Transverse colon (tissue), 4 donors: ENCODE data around the gene MMP13. TPM values are rescaled to one million over a fixed set of nuclear protein-coding genes. Genes with fewer than 3 reads are reported as not detected.

Source experiments
- DNase-seq: peaks from one replicate; pipeline ENCODE4 v3.0.0-alpha.2; 2019
- H3K27ac ChIP-seq, 4 donors: fragments of 200-600 bp; sonication (generic); 2 replicates each; pipeline ENCODE4 v1.5.1; 2016 to 2018; ENCODE audit warnings: inconsistent platforms in 4 of 4
- H3K27me3 ChIP-seq: fragments of 200-600 bp; sonication (generic); 2 replicates; pipeline ENCODE4 v1.5.1; 2017; ENCODE audit warnings: inconsistent platforms
- H3K36me3 ChIP-seq, 4 donors: fragments of 200-600 bp; sonication (generic); 2 replicates each; pipeline ENCODE4 v1.5.1; 2017 to 2019; ENCODE audit warnings: inconsistent platforms in 4 of 4
- H3K4me1 ChIP-seq, 4 donors: fragments of 200-600 bp; sonication (generic); 2 replicates each; pipeline ENCODE4 v1.5.1; 2017 to 2020; ENCODE audit warnings: inconsistent platforms in 4 of 4
- H3K4me3 ChIP-seq, 4 donors: fragments of 200-600 bp; sonication (generic); 1 replicate in 1 of 4; 2 replicates in 3 of 4; pipeline versions ENCODE4 v1.5.1 to v1.6.1; 2017 to 2019; ENCODE audit warnings: inconsistent platforms in 4 of 4
- H3K9me3 ChIP-seq, 2 donors: fragments of 200-600 bp; sonication (generic); 2 replicates each; pipeline ENCODE4 v1.5.1; 2017 to 2019; ENCODE audit warnings: inconsistent platforms in 2 of 2
- CTCF ChIP-seq, 5 experiments: fragments of 200-600 bp in 3 of 5; fragments of 450-650 bp in 2 of 5; sonication (generic) in 3 of 5; IDR thresholded peaks; 1 replicate in 2 of 5; 2 replicates in 3 of 5; pipeline ENCODE4 v1.5.1; 2016 to 2017; ENCODE audit warnings: antibody characterized with exemption in 5 of 5, inconsistent platforms in 3 of 5, mild to moderate bottlenecking in 2 of 5, moderate library complexity in 1 of 5
- EP300 ChIP-seq: sonication (generic); formaldehyde crosslinking; IDR thresholded peaks from one replicate; pipeline ENCODE4 v1.6.1; 2017; ENCODE audit warnings: antibody characterized with exemption, low read depth
- POLR2A ChIP-seq: fragments of 450-650 bp; IDR thresholded peaks from one replicate; pipeline ENCODE4 v1.6.1; 2016; ENCODE audit warnings: antibody characterized with exemption, mild to moderate bottlenecking, moderate library complexity
- POLR2AphosphoS5 ChIP-seq, 3 donors: sonication (generic); formaldehyde crosslinking; IDR thresholded peaks; one replicate each; pipeline ENCODE4 v1.6.1; 2016; ENCODE audit warnings: antibody characterized with exemption in 3 of 3
- WGBS, 2 donors: methylation state at CpG; one replicate each; pipeline ENCODE4 v1.1.5; 2018; ENCODE audit warnings: low coverage in 1 of 2; 5-methylcytosine and 5-hydroxymethylcytosine counted together
- in situ Hi-C, 4 donors: fragments of 200-750 bp; cut with MboI; loops; one replicate each; pipeline versions ENCODE4 v1.15.0 to v1.15.1; 2017; ENCODE audit warnings: low sequenced_read_pairs in 3 of 4, low pct_ligation_motif_present in 1 of 4, low pct_unique_long_range_greater_than_20kb in 1 of 4
- intact Hi-C: fragments of 100-400 bp; cut with DNase I; formaldehyde crosslinking; loops from one replicate; pipeline ENCODE4 v1.15.1; 2023; ENCODE audit warnings: low total_unique reads
- total RNA-seq, 4 donors: library from RNA; depleted of rRNA; stranded (reverse); fragments of >200 nt; gene quantifications; one replicate each; pipeline ENCODE4 v1.1.0, GENCODE V29; 2016

MMP13 gene
- total RNA-seq, 4 donors from 2014 or later: not detected

- WGBS, 2 donors: 62 to 82% methylated on average over 3 to 5 of the region's 5 CpGs
- no peak for TF ChIP-seq POLR2A
- no peak for TF ChIP-seq CTCF (IDR thresholded peaks at IDR 0.05)
- no peak for TF ChIP-seq POLR2AphosphoS5 (IDR thresholded peaks at IDR 0.05)
- in situ Hi-C loops: no loop called here
Measured at GRCh38 chr11:102989379-102990047, 34.0 kb upstream of the MMP13 start.

GRCh38 chr11:102986815-102987214 is 31.3 kb upstream of the MMP13 start:
- in situ Hi-C loops: no loop called here
- Histone ChIP-seq H3K36me3 (no peaks in the 10 kb centered on the region), H3K9me3 (no peaks in the 10 kb centered on the region), H3K4me3 (no peak overlapping the region), H3K27ac (no peak overlapping the region), H3K4me1 (no peaks in the 10 kb centered on the region), H3K27me3 (no peaks in the 10 kb centered on the region)
- WGBS, 2 donors: 76% methylated on average over 2 of the region's 2 CpGs
- intact Hi-C loops: no loop called here
- no peak for DNase-seq
- TF ChIP-seq POLR2AphosphoS5 (IDR thresholded peaks at IDR 0.05) (no peak), POLR2A (no peak), CTCF (IDR thresholded peaks at IDR 0.05) (no peak), EP300 (no peak)

More at GRCh38 chr11:102989379-102990047, 34.0 kb upstream of the MMP13 start:
- Histone ChIP-seq H3K9me3 (no peaks in the 10 kb centered on the region), H3K27ac (no peak overlapping the region), H3K27me3 (no peaks in the 10 kb centered on the region), H3K36me3 (no peaks in the 10 kb centered on the region), H3K4me1 (no peaks in the 10 kb centered on the region), H3K4me3 (no peak overlapping the region)
- intact Hi-C loops: no loop called here
- DNase-seq: no peak

GRCh38 chr11:102985850-102986249 is 30.3 kb upstream of the MMP13 start:
- intact Hi-C loops (no loop called here), in situ Hi-C loops (no loop called here)
- 40 to 79% methylated on average over 1 of the region's 1 CpG for WGBS, 2 donors

GRCh38 chr11:102983486-102983885 is 28.0 kb upstream of the MMP13 start:
- 75 to 83% methylated on average over 2 of the region's 2 CpGs for WGBS, 2 donors

More at GRCh38 chr11:102985850-102986249, 30.3 kb upstream of the MMP13 start:
- Histone ChIP-seq H3K27me3 (no peaks in the 10 kb centered on the region), H3K36me3 (no peaks in the 10 kb centered on the region), H3K4me1 (no peaks in the 10 kb centered on the region), H3K9me3 (no peaks in the 10 kb centered on the region), H3K27ac (no peak overlapping the region), H3K4me3 (no peak overlapping the region)
- no peak for TF ChIP-seq EP300
- TF ChIP-seq POLR2AphosphoS5 (IDR thresholded peaks at IDR 0.05): no peak
- no peak for TF ChIP-seq CTCF (IDR thresholded peaks at IDR 0.05)
- TF ChIP-seq POLR2A: no peak
- no peak for DNase-seq

More at GRCh38 chr11:102983486-102983885, 28.0 kb upstream of the MMP13 start:
- H3K36me3 ChIP-seq: no peaks in the 10 kb centered on the region
- H3K9me3 ChIP-seq: no peaks in the 10 kb centered on the region
- H3K4me3 ChIP-seq: no peak overlapping the region
- H3K27ac ChIP-seq: no peak overlapping the region
- in situ Hi-C loops: no loop called here
- no peaks in the 10 kb centered on the region for H3K4me1 ChIP-seq
- TF ChIP-seq POLR2AphosphoS5 (IDR thresholded peaks at IDR 0.05) (no peak), POLR2A (no peak), EP300 (no peak), CTCF (IDR thresholded peaks at IDR 0.05) (no peak)
- DNase-seq: no peak
- no peaks in the 10 kb centered on the region for H3K27me3 ChIP-seq
- intact Hi-C loops: no loop called here
